22Rv1 (cell line): Measurements from ENCODE around the gene TEX264.

Experiments
- H3K27ac ChIP-seq: fragments of 450-650 bp; 2 replicates; pipeline ENCODE4 v1.5.1; 2017
- CTCF ChIP-seq: fragments of 450-650 bp; IDR thresholded peaks from 2 replicates; pipeline ENCODE4 v1.5.1; 2017; ENCODE audit warnings: mild to moderate bottlenecking
- ZFX ChIP-seq: fragments of 450-650 bp; IDR thresholded peaks from 2 replicates; pipeline ENCODE4 v1.6.1; 2017; ENCODE audit warnings: antibody characterized with exemption, borderline replicate concordance

The TEX264 gene

GRCh38 chr3:51686512-51687215, 15.6 kb downstream of the TEX264 start:
- TF ChIP-seq CTCF, result no peak
- no peak for TF ChIP-seq ZFX
- H3K27ac ChIP-seq, result no peak overlapping the region

GRCh38 chr3:51687431-51688205, 16.6 kb downstream of the TEX264 start:
- no peak overlapping the region for H3K27ac ChIP-seq
- TF ChIP-seq ZFX (no peak), CTCF (no peak)

DNA sequence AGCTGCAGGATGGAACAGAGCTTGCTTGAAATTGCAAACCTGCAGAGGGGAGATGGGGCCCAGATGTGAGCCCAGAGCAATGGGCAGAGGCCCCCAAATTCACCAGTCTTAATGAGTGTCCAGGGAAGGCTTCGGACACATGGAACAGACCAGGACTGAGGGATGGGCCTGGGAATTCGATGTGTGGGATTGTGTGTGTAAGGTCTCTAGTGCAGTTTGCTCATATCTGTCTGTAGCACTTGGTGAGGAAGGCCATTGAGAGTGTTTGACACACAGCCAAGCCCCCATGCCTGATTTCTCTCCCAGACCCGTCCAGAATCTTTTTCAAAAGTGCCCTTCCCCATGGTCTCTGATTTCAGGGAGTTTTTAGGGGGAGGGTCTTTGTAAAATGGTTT, 17.2 kb downstream of the TEX264 start:
- TF ChIP-seq ZFX (no peak), CTCF (no peak)
- no peak overlapping the region for H3K27ac ChIP-seq

- H3K27ac ChIP-seq, result no peak overlapping the region
- TF ChIP-seq ZFX, result no peak
- TF ChIP-seq CTCF, result no peak
Observed at GRCh38 chr3:51691021-51691420, 20.0 kb downstream of the TEX264 start.

- H3K27ac ChIP-seq, result no peak overlapping the region
- no peak for TF ChIP-seq ZFX
- TF ChIP-seq CTCF, result no peak
Observed at GRCh38 chr3:51691949-51692348, 20.9 kb downstream of the TEX264 start.

GRCh38 chr3:51692980-51693395, 21.9 kb downstream of the TEX264 start:
- H3K27ac ChIP-seq, result no peak overlapping the region

More at GRCh38 chr3:51692980-51693395, 21.9 kb downstream of the TEX264 start:
- TF ChIP-seq ZFX (no peak), CTCF (no peak)
